GM12892 (cell line): Measurements from ENCODE around the gene LTB.

Experiments
- POLR2A ChIP-seq: IDR thresholded peaks from 2 replicates; pipeline ENCODE4 v1.6.1; 2011; ENCODE audit warnings: low read depth, low read length, control low read depth
- POLR2AphosphoS5 ChIP-seq: IDR thresholded peaks from 2 replicates; pipeline ENCODE4 v1.6.1; 2011; ENCODE audit warnings: low read depth, low read length, control low read depth
- TAF1 ChIP-seq: IDR thresholded peaks from 2 replicates; pipeline ENCODE4 v1.6.1; 2011; ENCODE audit warnings: low read depth, mild to moderate bottlenecking, control low read depth, low read length, borderline replicate concordance

- TF ChIP-seq POLR2AphosphoS5 (no peak), POLR2A (no peak), TAF1 (no peak)
Observed at GRCh38 chr6:31575952-31576685, 6.1 kb downstream of the LTB start.
